Caco-2 (cell line): ENCODE measurements around the gene CWC22. TPM values are rescaled to one million over a fixed set of nuclear protein-coding genes. Genes with fewer than 3 reads are reported as not detected.

Experiments
- BruUV-seq: library from RNA; stranded (reverse); fragments of 400-500 nt; replicated peaks from 2 replicates; lab custom pipeline; 2021; lab: Mats Ljungman, UMichigan
- CTCF ChIA-PET: fragments of 300-600 bp; sonication (Branson Sonifier 250); formaldehyde crosslinking; loops from one replicate; lab custom pipeline; 2022; ENCODE audit warnings: antibody characterized with exemption; lab: Charles Lee
- POLR2A ChIA-PET: fragments of 300-600 bp; sonication (Branson Sonifier 250); formaldehyde crosslinking; loops from one replicate; lab custom pipeline; 2022; ENCODE audit warnings: antibody characterized with exemption; lab: Charles Lee
- DNase-seq, 2 experiments: peaks; one replicate each; pipeline versions ENCODE4 v3.0.0 to v3.0.0-alpha.2; 2020 to 2022
- H3K27me3 ChIP-seq: replicated peaks from 2 replicates; pipeline ENCODE4 v1.6.0; 2011; ENCODE audit warnings: low read length; ENCODE audit not compliant: control insufficient read depth, insufficient read depth
- H3K36me3 ChIP-seq: 2 replicates; pipeline ENCODE4 v1.5.1; 2011; ENCODE audit warnings: low read length; ENCODE audit not compliant: control insufficient read depth, insufficient read depth
- H3K4me1 ChIP-seq: fragments of 250-450 bp; sonication (Bioruptor Pico); 2 replicates; pipeline ENCODE4 v1.5.1; 2020; ENCODE audit warnings: mild to moderate bottlenecking
- H3K4me3 ChIP-seq: 2 replicates; pipeline ENCODE4 v1.5.1; 2011; ENCODE audit warnings: low read depth, mild to moderate bottlenecking, control low read depth, low read length
- H3K9me3 ChIP-seq: fragments of 250-450 bp; sonication (Bioruptor Pico); 2 replicates; pipeline ENCODE4 v1.5.1; 2020; ENCODE audit warnings: mild to moderate bottlenecking, moderate library complexity
- H3K27ac Mint-ChIP-seq: one replicate; pipeline ENCODE4 v1.8.0; 2022; ENCODE audit warnings: mixed read lengths; ENCODE audit not compliant: unreplicated experiment
- H3K27me3 Mint-ChIP-seq: one replicate; pipeline ENCODE4 v1.8.0; 2022; ENCODE audit warnings: mixed read lengths; ENCODE audit not compliant: insufficient read depth, unreplicated experiment
- H3K36me3 Mint-ChIP-seq: one replicate; pipeline ENCODE4 v1.8.0; 2022; ENCODE audit warnings: mild to moderate bottlenecking, mixed read lengths; ENCODE audit not compliant: insufficient read depth, unreplicated experiment
- H3K4me1 Mint-ChIP-seq: one replicate; pipeline ENCODE4 v1.8.0; 2022; ENCODE audit warnings: low read depth, mixed read lengths; ENCODE audit not compliant: unreplicated experiment
- H3K4me3 Mint-ChIP-seq: one replicate; pipeline ENCODE4 v1.8.0; 2022; ENCODE audit warnings: mild to moderate bottlenecking, moderate library complexity, mixed read lengths; ENCODE audit not compliant: unreplicated experiment
- H3K9me3 Mint-ChIP-seq: one replicate; pipeline ENCODE4 v1.8.0; 2022; ENCODE audit warnings: mixed read lengths; ENCODE audit not compliant: unreplicated experiment
- CTCF ChIP-seq, 2 experiments: fragments of 200-600 bp in 1 of 2; IDR thresholded peaks; 1 replicate in 1 of 2; 2 replicates in 1 of 2; pipeline versions ENCODE4 v1.5.1 to v1.8.0; 2011 to 2022; ENCODE audit warnings: antibody characterized with exemption in 1 of 2, control low read depth in 1 of 2, inconsistent platforms in 1 of 2, low read depth in 1 of 2, low read length in 1 of 2, mild to moderate bottlenecking in 1 of 2, moderate library complexity in 1 of 2; ENCODE audit not compliant: insufficient read depth in 1 of 2, severe bottlenecking in 1 of 2, unreplicated experiment in 1 of 2
- intact Hi-C: fragments of 100-400 bp; cut with micrococcal nuclease; formaldehyde crosslinking; loops from one replicate; pipeline ENCODE4 v1.10.0; 2022; ENCODE audit not compliant: unreplicated experiment
- total RNA-seq: library from RNA; stranded (reverse); gene quantifications from 2 replicates; pipeline ENCODE4 v1.2.3, GENCODE V29; 2022

The CWC22 gene
- total RNA-seq, 1 experiment from 2014 or later: 20.3 TPM

- CTCF ChIA-PET: no interaction called here
- POLR2A ChIA-PET: no interaction called here
Measured at GRCh38 chr2:179899666-179900065, 107.4 kb downstream of the CWC22 start.

GRCh38 chr2:179898873-179899272, 108.2 kb downstream of the CWC22 start:
- ChIA-PET CTCF (interaction anchor here (0.8 to 1.6 kb wide), 2 partner anchors 56 to 1137 kb away, joined by 4 to 5 read pairs; no protein-coding TSS in a partner anchor), POLR2A (no interaction called here)
- Histone ChIP-seq H3K4me1 (no peaks in the 10 kb centered on the region), H3K4me3 (no peak overlapping the region), H3K9me3 (no peaks in the 10 kb centered on the region), H3K36me3 (no peaks in the 10 kb centered on the region), H3K27me3 (no peaks in the 10 kb centered on the region)
- no peak overlapping the region for H3K27ac Mint-ChIP-seq
- DNase-seq: peak; percentile 38 to 44
- H3K4me3 Mint-ChIP-seq: no peak overlapping the region
- peaks cover 9% of the 10 kb centered on the region for H3K9me3 Mint-ChIP-seq
- peaks cover 4% of the 10 kb centered on the region for H3K27me3 Mint-ChIP-seq
- intact Hi-C loops: loop anchor here (1.0 kb wide), 1 partner anchor 57 kb away; no protein-coding TSS in a partner anchor
- no peaks in the 10 kb centered on the region for H3K36me3 Mint-ChIP-seq
- no TSS peak for BruUV-seq
- TF ChIP-seq CTCF (IDR thresholded peaks at IDR 0.05; ENCODE audit: insufficient read depth in 1 of 2, low read depth in 1 of 2, low read length in 1 of 2, severe bottlenecking in 1 of 2, unreplicated experiment in 1 of 2): peak; percentile 13 to 53
- H3K4me1 Mint-ChIP-seq: no peaks in the 10 kb centered on the region

More at GRCh38 chr2:179899666-179900065, 107.4 kb downstream of the CWC22 start:
- Mint-ChIP-seq H3K4me1 (no peaks in the 10 kb centered on the region), H3K9me3 (peaks cover 9% of the 10 kb centered on the region), H3K36me3 (no peaks in the 10 kb centered on the region), H3K4me3 (no peak overlapping the region), H3K27ac (no peak overlapping the region), H3K27me3 (peaks cover 4% of the 10 kb centered on the region)
- TF ChIP-seq CTCF (IDR thresholded peaks at IDR 0.05; ENCODE audit: insufficient read depth in 1 of 2, low read depth in 1 of 2, low read length in 1 of 2, severe bottlenecking in 1 of 2, unreplicated experiment in 1 of 2): no peak
- Histone ChIP-seq H3K4me3 (no peak overlapping the region), H3K27me3 (no peaks in the 10 kb centered on the region), H3K9me3 (no peaks in the 10 kb centered on the region), H3K36me3 (no peaks in the 10 kb centered on the region), H3K4me1 (no peaks in the 10 kb centered on the region)
- intact Hi-C loops: loop anchor here (1.0 kb wide), 1 partner anchor 57 kb away; no protein-coding TSS in a partner anchor
- no TSS peak for BruUV-seq
- no peak for DNase-seq

Other genes starting within 250 kb of the CWC22 start
- 0.77 and 0.95 TPM in 2 replicates for gene ZNF385B, start 145.7 kb downstream of the CWC22 start, total RNA-seq